Measurements from ENCODE around the gene SORBS2. TPM values are rescaled to one million over a fixed set of nuclear protein-coding genes. Genes with fewer than 3 reads are reported as not detected.

Gene SORBS2
- polyA plus RNA-seq, 1 donor from 2014 or later: 46.0 TPM

GRCh38 chr4:185838104-185838452 is 26.1 kb upstream of the SORBS2 start:
- no peaks in the 10 kb centered on the region for H4K20me1 ChIP-seq (ENCODE audit: insufficient read depth)
- H3K27ac ChIP-seq (ENCODE audit: low read length): no peak overlapping the region
- no peaks in the 10 kb centered on the region for H3K9me3 ChIP-seq (ENCODE audit: low read length)
- H3F3A ChIP-seq (ENCODE audit: insufficient read depth, low read length, poor library complexity, severe bottlenecking): no peaks in the 10 kb centered on the region
- no peak overlapping the region for H3K4me2 ChIP-seq (ENCODE audit: low read length)
- no peaks in the 10 kb centered on the region for H3K27me3 ChIP-seq (ENCODE audit: insufficient read depth, low read depth, low read length)
- no peaks in the 10 kb centered on the region for H3K9me2 ChIP-seq (ENCODE audit: insufficient read depth, low read length)
- no peak overlapping the region for H3K4me3 ChIP-seq (ENCODE audit: low read length)
- H3K79me2 ChIP-seq (replicated peaks; ENCODE audit: insufficient read depth, low read length): no peaks in the 10 kb centered on the region
- H2AFZ ChIP-seq (ENCODE audit: low read depth, low read length): no peak overlapping the region
- TF ChIP-seq TAF1 (IDR thresholded peaks at IDR 0.05; ENCODE audit: low read depth): no peak
- TF ChIP-seq EP300 (conservative IDR thresholded peaks at IDR 0.05; ENCODE audit: poor library complexity, severe bottlenecking): no peak
- TF ChIP-seq, protein P1, sequence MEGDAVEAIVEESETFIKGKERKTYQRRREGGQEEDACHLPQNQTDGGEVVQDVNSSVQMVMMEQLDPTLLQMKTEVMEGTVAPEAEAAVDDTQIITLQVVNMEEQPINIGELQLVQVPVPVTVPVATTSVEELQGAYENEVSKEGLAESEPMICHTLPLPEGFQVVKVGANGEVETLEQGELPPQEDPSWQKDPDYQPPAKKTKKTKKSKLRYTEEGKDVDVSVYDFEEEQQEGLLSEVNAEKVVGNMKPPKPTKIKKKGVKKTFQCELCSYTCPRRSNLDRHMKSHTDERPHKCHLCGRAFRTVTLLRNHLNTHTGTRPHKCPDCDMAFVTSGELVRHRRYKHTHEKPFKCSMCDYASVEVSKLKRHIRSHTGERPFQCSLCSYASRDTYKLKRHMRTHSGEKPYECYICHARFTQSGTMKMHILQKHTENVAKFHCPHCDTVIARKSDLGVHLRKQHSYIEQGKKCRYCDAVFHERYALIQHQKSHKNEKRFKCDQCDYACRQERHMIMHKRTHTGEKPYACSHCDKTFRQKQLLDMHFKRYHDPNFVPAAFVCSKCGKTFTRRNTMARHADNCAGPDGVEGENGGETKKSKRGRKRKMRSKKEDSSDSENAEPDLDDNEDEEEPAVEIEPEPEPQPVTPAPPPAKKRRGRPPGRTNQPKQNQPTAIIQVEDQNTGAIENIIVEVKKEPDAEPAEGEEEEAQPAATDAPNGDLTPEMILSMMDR (IDR thresholded peaks at IDR 0.05; ENCODE audit: poor library complexity, severe bottlenecking): no peak
- TF ChIP-seq EZH2 (IDR thresholded peaks at IDR 0.05; ENCODE audit: borderline replicate concordance, insufficient read depth, low read length, poor library complexity, severe bottlenecking): no peak
- TF ChIP-seq RAD21 (conservative IDR thresholded peaks at IDR 0.05): no peak
- no peak for TF ChIP-seq REST (IDR thresholded peaks at IDR 0.05; ENCODE audit: borderline replicate concordance)
- TF ChIP-seq MXI1 (conservative IDR thresholded peaks at IDR 0.05; ENCODE audit: poor library complexity, severe bottlenecking): no peak
- TF ChIP-seq SMC3 (conservative IDR thresholded peaks at IDR 0.05; ENCODE audit: poor library complexity): no peak
- no peak for TF ChIP-seq POLR2AphosphoS5 (IDR thresholded peaks at IDR 0.05)
- H3K9ac ChIP-seq (ENCODE audit: low read length): no peak overlapping the region
- H3K36me3 ChIP-seq (ENCODE audit: insufficient read depth, low read length): no peaks in the 10 kb centered on the region

GRCh38 chr4:185837415-185838103 is 25.6 kb upstream of the SORBS2 start:
- Histone ChIP-seq H3K79me2 (replicated peaks; ENCODE audit: insufficient read depth, low read length) (no peaks in the 10 kb centered on the region), H3K9ac (ENCODE audit: low read length) (no peak overlapping the region), H3K27me3 (ENCODE audit: insufficient read depth, low read depth, low read length) (no peaks in the 10 kb centered on the region), H3F3A (ENCODE audit: insufficient read depth, low read length, poor library complexity, severe bottlenecking) (no peaks in the 10 kb centered on the region), H3K4me2 (ENCODE audit: low read length) (no peak overlapping the region), H3K36me3 (ENCODE audit: insufficient read depth, low read length) (no peaks in the 10 kb centered on the region), H3K27ac (ENCODE audit: low read length) (no peak overlapping the region), H3K9me3 (ENCODE audit: low read length) (no peaks in the 10 kb centered on the region), H3K9me2 (ENCODE audit: insufficient read depth, low read length) (no peaks in the 10 kb centered on the region), H2AFZ (ENCODE audit: low read depth, low read length) (no peak overlapping the region), H3K4me3 (ENCODE audit: low read length) (no peak overlapping the region), H4K20me1 (ENCODE audit: insufficient read depth) (no peaks in the 10 kb centered on the region)
- TF ChIP-seq EP300 (conservative IDR thresholded peaks at IDR 0.05; ENCODE audit: poor library complexity, severe bottlenecking) (no peak), EZH2 (IDR thresholded peaks at IDR 0.05; ENCODE audit: borderline replicate concordance, insufficient read depth, low read length, poor library complexity, severe bottlenecking) (no peak), TAF1 (IDR thresholded peaks at IDR 0.05; ENCODE audit: low read depth) (no peak), SMC3 (conservative IDR thresholded peaks at IDR 0.05; ENCODE audit: poor library complexity) (no peak), MXI1 (conservative IDR thresholded peaks at IDR 0.05; ENCODE audit: poor library complexity, severe bottlenecking) (no peak), POLR2AphosphoS5 (IDR thresholded peaks at IDR 0.05) (no peak), RAD21 (conservative IDR thresholded peaks at IDR 0.05) (no peak), REST (IDR thresholded peaks at IDR 0.05; ENCODE audit: borderline replicate concordance) (no peak)
- TF ChIP-seq, protein P1 (IDR thresholded peaks at IDR 0.05; ENCODE audit: poor library complexity, severe bottlenecking): no peak
